HG02798 (cell line): ENCODE measurements around the gene HECTD1.
"Not testable (repeated sequence)": the region's sequence is repeated elsewhere in the genome, so short reads cannot be mapped to it uniquely, and the experiment has no call there.

ENCODE experiments used
- ATAC-seq: cut with Tn5 transposase; IDR thresholded peaks from one replicate; pipeline ENCODE4 v1.9.1; 2021; ENCODE audit warnings: mild to moderate bottlenecking; ENCODE audit not compliant: unreplicated experiment, poor library complexity

Gene HECTD1

DNA sequence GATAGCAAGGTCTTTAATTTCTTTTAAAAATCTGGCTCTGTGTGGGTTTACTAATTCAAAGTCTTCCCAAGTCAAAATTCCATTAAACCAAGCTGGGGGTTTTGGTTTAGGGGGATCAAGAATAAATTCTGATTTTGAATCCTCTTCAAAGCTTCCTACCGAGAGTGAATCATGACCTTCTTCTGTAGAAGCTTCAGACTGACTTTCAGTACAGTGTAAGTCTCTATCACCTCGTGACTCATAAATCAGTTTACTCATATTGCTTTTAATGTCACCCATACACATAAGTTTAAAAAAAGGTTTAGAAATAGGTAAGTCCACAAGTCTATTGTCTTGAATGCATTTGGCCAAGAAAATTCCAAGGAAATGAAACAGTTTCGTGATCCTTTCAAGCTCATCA is 100.8 kb downstream of the HECTD1 start:
- no peak for ATAC-seq

- ATAC-seq = no peak
Measured at GRCh38 chr14:31097081-31097480, 110.5 kb downstream of the HECTD1 start.

DNA sequence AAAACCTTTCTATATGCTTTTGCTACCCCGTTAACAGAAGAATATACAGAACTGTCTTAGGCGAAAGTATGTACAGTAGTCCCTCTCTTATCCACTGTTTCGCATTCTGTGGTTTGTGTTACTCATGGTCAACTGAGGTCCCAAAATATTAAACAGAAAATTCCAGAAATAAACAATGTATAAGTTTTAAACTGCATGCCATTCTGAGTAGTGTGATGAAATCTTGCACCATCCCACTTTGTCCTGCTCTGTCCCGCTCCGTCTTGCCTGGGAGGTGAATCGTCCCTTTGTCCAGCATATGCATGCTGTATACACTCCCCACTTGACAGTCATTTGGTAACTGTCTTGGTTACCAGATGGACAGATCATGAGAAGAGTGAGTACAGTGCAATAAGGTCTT is 111.3 kb downstream of the HECTD1 start:
- no peak for ATAC-seq

GRCh38 chr14:31095817-31096216 is 111.8 kb downstream of the HECTD1 start:
- ATAC-seq = not testable (repeated sequence)

DNA sequence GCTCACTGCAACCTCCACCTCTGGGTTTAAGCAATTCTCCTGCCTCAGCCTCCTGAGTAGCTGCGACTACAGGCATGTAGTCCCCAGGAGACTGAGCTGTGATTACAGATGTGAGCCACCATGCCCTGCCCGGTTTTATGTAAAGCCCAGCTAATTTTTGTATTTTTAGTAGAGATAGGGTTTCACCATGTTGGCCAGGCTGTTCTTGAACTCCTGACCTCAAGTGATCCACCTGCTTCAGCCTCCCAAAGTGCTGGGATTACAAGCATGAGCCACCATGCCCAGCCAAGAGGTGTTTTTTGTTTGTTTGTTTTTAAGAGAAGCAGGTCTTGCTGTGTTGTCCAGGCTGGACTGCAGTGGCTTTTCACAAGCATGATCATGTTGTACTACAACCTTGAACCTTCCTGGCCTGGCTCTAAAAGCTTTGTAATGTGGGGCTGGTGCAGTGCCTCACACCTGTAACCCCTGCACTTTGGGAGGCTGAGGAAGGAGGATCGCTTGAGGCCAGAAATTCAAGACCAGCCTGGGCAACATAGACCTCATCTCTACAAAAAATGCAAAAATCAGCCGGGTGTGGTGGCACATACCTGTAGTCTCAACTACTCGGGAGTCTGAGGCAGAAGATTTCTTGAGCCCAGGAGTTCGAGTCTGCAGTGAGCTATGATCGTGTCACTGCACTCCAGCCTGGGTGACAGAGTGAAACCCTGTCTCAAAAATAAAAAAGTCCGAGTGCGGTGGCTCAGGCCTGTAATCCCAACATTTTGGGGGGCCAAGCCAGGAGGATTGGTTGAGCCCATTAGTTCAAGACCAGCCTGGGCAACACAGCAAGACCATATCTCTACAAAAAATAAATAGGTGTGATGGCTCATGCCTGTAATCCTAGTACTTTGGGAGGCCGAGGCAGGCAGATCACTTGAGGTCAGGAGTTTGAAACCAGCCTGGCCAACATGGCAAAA is 113.4 kb downstream of the HECTD1 start:
- not testable (repeated sequence) for ATAC-seq

DNA sequence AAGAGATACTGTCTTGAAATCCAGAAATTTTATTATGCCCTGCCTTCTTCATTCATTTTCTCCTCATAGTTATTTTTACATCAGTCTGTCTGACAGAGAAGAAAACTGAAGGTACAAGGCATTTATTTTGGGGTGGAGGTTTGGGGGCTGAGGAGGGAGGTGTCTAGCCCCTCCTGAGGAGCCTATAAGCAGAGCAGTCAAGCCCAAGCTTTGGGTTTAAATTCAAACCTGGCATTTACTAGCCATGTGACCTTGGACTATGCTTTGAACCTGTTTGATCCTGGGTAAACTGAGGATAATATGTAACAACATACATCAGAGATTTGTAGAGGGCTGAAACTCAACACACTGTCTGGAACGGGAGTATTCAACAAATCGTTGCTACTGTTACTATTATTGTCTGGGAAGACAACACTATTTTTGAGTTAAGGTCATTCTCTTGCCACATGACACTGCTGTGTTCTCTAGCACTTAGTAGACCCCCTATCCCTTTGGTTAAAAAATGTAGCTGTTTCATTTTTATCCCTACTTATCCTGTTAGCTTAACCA is 115.4 kb downstream of the HECTD1 start:
- no peak for ATAC-seq

- no peak for ATAC-seq
Measured at GRCh38 chr14:31090883-31091764, 116.5 kb downstream of the HECTD1 start.

DNA sequence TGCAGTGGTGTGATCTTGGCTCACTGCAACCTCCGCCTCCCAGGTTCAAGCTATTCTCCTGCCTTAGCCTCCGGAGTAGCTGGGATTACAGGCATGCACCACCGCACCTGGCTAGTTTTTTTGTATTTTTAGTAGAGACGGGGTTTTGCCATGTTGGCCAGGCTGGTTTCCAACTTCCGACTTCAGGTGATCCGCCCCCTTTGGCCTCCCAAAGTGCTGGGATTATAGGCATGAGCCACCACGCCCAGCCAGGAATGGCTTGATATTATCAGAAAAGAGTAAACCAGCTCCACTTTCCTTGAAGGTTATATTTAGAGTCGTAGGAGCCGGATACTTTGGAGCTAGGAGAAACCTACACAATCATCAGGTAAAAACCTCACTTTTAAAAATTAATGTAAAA is 121.1 kb downstream of the HECTD1 start:
- ATAC-seq = not testable (repeated sequence)

DNA sequence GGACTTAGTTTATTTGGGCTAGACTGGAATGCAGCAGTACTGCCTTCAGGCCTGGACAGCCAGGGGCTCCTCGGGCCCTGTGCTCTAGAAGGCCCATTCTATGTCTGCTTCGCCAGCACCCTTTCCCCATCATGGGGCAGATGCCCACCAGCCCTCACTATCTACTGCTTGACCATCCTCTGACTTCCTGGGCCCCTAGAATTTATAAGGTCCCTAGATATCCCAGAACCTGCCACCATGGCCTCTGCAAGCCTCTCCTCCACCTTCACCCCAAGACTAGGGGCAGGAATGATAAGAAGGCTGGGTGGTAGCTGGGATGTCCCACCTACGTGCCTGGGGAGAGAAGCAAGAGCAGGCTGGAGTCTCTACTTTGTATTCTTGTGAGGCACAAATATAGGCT is 122.6 kb downstream of the HECTD1 start:
- no peak for ATAC-seq

DNA sequence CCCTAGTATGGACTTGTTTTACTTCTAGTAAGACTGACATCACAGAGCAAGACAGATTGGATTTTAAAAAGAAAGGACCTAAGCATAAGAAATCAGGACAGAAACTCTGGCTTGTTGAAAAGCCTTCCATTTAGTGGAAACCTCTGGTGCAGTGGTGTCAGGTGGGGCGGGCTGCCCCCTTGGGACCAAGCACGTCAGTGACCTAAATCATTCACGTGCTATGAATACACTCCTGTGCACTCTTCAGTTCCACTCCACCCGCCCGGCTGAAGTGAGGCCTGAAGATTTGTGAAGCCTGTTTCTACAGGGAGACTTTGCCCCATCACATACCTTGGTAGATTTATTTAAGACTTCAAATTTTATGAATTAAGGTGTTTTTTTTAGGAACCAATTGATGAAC is 123.2 kb downstream of the HECTD1 start:
- ATAC-seq = no peak

GRCh38 chr14:31083781-31084180 is 123.8 kb downstream of the HECTD1 start:
- ATAC-seq = no peak

DNA sequence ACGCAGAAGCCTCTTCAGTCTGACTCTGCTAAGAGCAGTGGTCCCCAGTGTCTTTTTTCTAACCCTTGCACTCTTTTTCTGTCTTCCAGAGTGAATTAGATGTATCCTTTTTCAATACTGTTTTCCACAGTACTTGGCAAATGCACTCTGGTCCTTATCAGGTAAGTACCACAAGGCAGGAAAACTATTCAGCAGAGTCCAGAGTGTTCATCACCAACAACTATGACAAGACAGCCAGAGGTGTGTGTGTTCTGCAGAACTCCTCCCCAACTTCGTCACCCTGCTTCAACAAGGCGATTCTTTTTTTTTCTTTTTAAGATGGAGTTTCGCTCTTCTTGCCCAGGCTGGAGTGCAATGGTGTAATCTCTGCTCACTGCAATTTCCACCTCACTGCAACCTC is 127.1 kb downstream of the HECTD1 start:
- no peak for ATAC-seq

GRCh38 chr14:31080056-31080455 is 127.5 kb downstream of the HECTD1 start:
- no peak for ATAC-seq

DNA sequence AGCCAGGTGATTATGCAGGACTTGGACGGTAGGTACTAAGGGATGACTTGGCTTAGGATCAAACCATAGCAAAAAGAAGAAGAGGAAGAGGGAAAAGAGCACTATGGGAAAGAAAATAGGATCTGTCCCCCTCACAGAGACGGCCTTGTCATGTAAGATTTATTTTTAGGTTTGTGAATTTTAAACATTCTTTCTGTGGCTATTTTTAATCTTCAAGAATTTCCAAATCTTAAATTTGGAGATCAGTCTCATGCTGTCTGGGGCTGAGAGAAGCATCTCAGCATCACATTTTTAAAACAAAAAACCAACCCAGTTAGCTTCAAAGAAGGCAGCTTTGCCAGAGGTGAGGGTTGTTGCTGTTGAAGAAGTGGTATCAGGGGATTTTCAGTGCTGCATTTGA is 128.8 kb downstream of the HECTD1 start:
- no peak for ATAC-seq

- no peak for ATAC-seq
Measured at GRCh38 chr14:31075144-31075543, 132.4 kb downstream of the HECTD1 start.

DNA sequence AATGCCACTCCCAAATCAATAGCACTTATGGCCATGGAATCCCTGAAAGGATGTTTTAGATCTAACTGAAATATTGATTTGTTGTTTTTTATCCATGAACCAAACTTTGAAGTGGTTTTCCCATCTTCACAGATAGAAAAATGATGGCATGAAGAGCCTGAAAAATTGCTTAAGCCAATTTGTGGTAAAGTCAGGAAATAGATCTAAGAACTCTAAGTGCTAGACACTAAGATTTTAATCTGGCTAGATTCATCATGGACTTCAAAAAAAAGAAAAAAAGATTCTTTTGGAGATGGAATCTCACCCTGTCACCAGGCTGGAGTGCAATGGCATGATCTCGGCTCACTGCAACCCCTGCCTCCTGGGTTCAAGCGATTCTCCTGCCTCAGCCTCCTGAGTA is 136.4 kb downstream of the HECTD1 start:
- no peak for ATAC-seq

DNA sequence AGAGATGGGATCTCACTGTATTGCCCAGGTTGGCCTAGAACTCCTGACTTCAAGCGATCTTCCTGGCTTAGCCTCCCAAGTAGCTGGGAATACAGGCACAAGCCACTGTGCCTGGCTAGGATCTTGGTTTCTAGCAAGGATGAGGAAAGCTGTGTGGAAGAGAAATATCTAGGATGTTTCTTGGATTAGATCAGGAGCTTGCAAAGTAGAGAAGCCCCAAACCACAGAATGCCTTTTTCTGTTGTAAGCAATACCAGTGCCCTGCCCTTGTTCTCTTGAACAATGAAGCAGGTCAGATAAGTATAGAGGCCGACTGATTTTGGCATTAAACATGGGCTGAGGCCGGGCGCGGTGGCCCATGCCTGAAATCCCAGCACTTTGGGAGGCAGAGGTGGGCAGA is 137.2 kb downstream of the HECTD1 start:
- ATAC-seq = no peak

- no peak for ATAC-seq
Measured at GRCh38 chr14:31069343-31069742, 138.2 kb downstream of the HECTD1 start.

- no peak for ATAC-seq
Measured at GRCh38 chr14:31068235-31068634, 139.4 kb downstream of the HECTD1 start.

GRCh38 chr14:31062908-31063307 is 144.7 kb downstream of the HECTD1 start:
- not testable (repeated sequence) for ATAC-seq
